GM21381 (cell line): Measurements from ENCODE around the gene PLXDC1.
"Not testable (repeated sequence)": the region's sequence is repeated elsewhere in the genome, so short reads cannot be mapped to it uniquely, and the experiment has no call there.

Experiments
- ATAC-seq: cut with Tn5 transposase; IDR thresholded peaks from one replicate; pipeline ENCODE4 v1.9.1; 2021; ENCODE audit warnings: mild to moderate bottlenecking, moderate library complexity; ENCODE audit not compliant: unreplicated experiment

Gene PLXDC1

GRCh38 chr17:39071573-39071972 lies 79.9 kb downstream of the PLXDC1 start:
- no peak for ATAC-seq

GRCh38 chr17:39069114-39069756 lies 82.2 kb downstream of the PLXDC1 start:
- no peak for ATAC-seq

GRCh38 chr17:39064819-39065218 lies 86.6 kb downstream of the PLXDC1 start:
- no peak for ATAC-seq

DNA sequence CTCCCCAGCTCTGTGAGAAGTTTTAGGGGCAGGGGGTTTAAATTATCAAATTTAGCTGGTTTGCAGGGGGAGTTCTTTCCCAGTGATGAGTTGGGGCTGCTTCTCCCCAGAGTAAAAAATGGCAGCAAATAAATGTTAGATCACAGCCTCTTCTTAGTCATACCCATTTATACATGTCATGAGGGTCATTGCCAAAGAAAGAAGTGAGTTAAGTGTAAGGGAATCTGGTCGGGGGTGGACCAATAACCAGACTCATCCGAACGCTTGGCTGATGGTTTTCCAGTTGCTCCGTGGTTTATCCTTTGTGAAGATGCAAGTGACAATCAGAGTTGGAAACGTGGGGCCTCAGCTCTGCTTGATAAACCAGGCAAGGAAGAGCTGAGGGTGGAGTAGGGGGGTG lies 87.1 kb downstream of the PLXDC1 start:
- ATAC-seq, result no peak

- ATAC-seq, result no peak
These were observed 87.8 kb downstream of the PLXDC1 start for GRCh38 chr17:39063681-39064069.

GRCh38 chr17:39062846-39063680 lies 88.4 kb downstream of the PLXDC1 start:
- ATAC-seq, result no peak

DNA sequence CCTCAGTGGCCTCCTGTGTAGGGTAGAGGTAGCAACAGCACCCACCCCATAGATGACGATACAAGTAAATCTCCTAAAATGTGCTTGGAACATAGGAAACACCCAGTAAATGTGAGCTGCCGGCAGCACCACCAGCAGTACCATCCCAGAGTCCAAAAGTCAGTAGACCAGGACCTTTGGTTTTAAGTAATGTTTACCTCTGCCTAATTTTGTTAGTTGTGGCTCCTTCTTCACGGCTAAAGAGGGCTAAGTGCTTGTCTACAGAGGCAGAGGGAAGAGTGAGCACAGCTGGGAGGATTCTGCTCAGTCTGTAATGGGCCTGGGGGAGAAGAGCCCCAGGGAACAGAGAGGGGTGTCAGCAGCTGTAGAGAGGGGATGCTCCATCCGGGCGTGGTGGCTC lies 92.9 kb downstream of the PLXDC1 start:
- ATAC-seq, result no peak

DNA sequence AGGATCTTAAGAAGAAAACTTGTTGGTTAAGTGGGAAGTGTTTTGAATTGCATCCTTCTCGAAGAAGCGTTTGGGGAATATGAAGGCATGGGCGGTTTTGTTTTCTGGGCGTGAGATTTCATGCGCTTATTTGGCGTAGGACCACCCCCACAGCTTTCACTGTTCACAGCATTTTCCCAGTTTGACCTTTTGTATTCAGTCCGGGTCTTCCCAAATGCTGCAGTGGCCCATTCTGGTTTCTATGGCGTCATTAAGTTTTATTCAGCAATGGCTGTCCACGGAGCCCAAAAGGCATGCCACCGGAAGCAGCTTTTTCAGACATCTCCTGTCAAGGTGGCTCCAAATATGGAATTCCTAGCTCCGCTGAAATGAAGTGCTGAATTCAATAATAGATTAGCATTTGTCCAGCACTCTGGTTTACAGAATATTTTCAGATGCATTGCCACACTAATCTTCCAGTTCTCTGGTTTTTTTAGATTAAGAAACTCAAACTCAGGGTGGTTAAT lies 93.7 kb downstream of the PLXDC1 start:
- no peak for ATAC-seq

GRCh38 chr17:39054111-39054645 lies 97.3 kb downstream of the PLXDC1 start:
- ATAC-seq, result no peak

- not testable (repeated sequence) for ATAC-seq
These were observed 99.0 kb downstream of the PLXDC1 start for GRCh38 chr17:39052423-39052822.

DNA sequence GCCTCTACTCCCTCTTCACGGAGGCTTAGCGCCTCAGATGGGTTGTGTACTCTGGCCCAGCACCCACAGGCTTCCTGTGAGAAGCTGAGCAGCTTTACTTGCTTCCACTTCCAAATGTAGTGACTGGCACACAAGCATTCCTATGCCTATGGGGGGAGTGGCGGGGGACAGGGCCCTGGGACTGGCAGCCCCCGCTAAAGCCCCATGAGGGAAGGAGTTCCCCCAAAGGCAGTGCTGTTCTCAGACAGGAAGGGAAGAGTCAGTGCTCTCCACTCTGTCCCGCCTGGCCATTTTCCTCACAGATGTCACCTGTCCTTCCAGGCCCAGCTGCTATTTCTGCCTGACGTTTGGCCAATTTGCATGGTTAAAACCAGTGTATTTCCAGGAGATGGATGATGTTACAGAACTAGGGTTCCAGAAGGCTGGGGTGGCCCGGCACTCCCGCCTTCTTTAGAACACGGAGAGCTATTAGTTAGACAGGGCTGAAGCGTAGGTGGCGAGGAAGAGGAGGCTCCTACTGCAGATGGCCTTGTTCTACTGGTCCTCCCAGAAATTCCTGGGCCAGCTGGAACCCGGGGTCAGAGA lies 100.3 kb downstream of the PLXDC1 start:
- ATAC-seq, result no peak

DNA sequence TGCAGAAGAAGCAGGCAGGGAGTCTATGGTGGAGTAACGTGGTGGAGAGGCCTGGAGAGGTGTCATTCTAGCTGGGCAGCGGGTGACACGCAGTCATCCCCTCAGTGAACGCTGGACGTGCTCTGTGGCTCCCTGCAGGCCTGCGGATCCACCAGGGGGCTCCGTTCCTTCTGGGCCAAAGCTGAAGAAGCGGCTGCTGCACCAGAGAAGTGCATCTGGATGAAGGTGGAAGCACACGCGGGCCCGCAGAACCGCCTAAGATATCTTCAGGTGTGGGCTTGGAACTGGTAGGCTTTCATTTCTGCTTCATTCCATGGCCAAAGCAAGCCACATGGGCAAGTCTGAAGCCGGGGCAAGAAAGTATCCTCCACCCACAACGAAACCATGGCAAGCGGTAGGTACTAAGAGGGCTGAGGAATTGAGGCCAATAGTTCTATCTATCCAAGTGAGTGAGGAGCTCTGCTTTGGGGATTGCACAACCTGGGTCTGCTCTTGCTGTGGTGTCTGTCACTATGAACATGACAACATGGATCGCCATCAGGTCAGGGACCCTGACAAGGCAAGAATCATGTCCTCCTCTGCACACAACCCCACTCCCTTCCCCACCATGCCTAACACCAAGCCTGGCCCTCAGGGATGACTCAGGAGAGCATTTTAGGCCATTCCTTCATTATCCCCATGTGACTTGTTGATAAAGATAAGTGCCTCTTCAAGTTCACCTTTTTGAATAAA lies 105.3 kb downstream of the PLXDC1 start:
- no peak for ATAC-seq

DNA sequence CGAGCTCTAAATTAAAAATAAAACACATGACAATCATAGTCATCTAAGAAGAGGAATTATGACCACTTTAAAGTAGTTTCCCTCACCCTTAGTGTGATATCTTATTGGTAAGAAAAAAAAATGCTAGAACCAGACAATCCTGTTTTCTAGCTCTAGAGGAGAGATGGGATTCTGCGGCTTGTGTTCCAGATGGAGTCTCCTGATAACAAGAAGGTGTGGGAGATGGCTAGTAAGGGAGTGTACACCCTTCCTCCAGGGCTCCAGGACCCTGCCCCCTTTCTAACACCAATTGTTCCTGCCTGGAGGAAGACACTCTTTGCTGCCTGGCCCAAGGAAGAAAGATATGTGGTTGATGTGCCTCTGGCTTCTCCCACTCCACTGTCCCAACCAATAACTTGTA lies 115.4 kb downstream of the PLXDC1 start:
- no peak for ATAC-seq

GRCh38 chr17:39035578-39035977 lies 115.9 kb downstream of the PLXDC1 start:
- ATAC-seq, result not testable (repeated sequence)

DNA sequence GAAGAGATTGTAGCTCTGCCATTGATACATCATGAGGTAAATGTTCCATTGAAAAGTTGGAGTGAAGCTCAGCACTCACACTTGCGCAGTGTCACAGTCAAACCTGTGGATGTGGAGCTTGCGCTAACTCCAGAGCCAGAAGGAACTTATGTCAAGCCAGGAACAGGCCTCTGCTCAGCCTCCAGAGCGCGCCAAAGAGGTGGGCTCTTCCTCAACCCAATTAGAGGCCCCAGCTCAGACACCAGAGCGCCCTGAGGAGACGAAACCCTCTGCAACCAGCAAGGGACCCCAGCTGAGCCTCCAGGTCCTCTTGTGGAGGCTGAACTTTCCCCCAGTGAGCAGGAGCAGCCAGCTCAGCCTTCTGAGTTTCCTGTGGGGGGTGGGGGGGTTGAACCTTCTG lies 122.7 kb downstream of the PLXDC1 start:
- no peak for ATAC-seq

DNA sequence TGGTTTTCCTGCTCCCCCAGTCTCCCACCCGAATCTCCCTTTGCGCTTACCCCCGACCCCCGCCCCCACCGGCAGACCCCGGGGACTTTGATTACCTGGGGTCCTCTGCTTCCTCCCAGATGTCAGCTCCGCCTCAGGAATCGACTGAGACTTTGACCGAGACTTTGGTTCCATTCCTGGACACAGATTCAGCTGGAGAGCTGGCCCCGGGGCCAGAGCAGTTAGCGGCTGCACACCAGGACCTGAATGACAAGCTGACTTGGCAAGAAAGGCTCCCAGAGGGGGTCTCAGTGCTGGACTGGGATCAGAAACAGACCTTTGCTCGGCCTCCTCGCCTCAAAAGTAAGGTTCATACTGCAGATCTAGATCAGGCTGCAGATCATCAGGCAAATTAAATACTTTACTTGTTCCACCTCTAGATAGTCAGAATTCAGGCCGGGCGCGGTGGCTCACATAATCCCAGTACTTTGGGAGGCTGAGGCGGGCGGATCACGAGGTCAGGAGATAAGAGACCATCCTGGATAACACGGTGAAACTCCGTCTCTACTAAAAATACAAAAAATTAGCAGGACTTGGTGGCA lies 123.9 kb downstream of the PLXDC1 start:
- ATAC-seq, result no peak

DNA sequence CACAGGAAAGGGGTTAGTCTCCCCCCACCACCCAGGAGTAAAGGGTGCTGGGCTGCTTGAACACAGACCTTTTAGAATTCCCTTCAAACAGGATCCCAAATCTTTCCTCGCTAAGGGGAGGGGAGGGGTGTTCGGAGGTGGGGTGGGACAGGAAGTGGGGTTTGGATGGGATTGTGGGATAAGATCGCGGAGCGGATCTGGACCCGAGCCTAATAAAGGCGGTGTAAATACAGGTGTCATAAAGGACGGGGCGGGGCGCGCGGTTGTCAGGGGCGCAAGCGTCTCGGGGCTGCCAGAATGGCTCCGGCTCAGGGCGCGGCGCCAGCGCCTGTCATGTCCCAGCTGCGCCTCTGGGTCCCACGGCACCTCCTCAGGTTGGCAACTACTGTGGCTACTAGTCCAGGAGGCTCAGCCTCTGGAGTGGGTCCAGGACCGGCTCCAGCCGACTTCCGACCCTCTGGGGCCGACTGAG lies 124.4 kb downstream of the PLXDC1 start:
- no peak for ATAC-seq

DNA sequence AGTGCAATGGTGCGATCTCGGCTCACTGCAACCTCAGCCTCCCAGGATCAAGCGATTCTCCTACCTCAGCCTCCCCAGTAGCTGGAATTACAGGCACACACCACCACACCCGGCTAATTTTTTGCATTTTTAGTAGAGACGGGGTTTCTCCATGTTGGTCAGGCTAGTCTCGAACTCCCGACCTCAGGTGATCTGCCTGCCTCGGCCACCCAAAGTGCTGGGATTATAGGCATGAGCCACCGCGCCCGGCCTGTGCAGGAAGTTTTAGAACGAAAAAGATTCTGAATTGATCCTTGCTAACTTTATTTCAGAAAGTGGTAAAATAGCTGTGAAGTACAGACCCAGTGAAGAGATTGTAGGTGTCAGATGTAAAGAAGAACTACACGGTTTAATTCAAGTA lies 125.1 kb downstream of the PLXDC1 start:
- not testable (repeated sequence) for ATAC-seq

GRCh38 chr17:39022924-39023323 lies 128.5 kb downstream of the PLXDC1 start:
- no peak for ATAC-seq

DNA sequence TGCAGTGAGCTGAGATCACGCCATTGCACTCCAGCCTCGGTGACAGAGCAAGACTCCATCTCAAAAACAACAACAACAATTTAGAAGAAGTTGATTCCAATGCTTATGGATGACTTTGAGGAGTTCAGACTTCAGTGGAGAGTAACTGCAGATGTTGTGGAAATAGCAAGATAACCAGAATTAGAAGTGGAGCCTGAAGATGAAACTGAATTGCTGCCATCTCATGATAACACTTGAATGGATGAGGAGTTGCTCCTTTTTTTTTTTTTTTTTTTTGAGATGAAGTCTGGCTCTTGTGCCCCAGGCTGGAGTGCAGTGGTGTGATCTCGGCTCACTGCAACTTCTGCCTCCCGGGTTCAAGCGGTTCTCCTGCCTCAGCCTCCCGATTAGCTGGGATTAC lies 131.4 kb downstream of the PLXDC1 start:
- ATAC-seq, result not testable (repeated sequence)
